ENCODE results near the gene CDH20.

Gene CDH20

DNA sequence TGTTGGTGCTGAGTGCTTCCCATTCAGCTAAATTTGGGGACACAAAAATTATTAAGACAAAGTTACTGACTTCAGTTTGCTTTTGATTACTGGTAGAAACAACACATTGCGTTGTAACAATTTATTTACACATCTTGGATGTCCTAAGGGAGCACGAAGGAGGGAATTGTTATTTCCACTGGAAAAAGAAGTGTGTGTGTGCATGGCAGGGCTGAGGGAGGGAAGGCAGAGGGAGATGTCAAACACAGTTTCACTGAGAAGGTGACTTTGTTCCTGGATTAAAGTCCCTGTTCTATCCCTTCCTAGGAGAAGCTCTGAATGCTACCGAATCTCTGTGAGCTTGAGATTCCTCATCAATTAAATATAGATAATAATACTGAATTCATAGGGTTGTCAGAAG, 3.8 kb upstream of the CDH20 start:
- DNase-seq (ENCODE audit: low read depth) = no peak
- TF ChIP-seq, protein P1, sequence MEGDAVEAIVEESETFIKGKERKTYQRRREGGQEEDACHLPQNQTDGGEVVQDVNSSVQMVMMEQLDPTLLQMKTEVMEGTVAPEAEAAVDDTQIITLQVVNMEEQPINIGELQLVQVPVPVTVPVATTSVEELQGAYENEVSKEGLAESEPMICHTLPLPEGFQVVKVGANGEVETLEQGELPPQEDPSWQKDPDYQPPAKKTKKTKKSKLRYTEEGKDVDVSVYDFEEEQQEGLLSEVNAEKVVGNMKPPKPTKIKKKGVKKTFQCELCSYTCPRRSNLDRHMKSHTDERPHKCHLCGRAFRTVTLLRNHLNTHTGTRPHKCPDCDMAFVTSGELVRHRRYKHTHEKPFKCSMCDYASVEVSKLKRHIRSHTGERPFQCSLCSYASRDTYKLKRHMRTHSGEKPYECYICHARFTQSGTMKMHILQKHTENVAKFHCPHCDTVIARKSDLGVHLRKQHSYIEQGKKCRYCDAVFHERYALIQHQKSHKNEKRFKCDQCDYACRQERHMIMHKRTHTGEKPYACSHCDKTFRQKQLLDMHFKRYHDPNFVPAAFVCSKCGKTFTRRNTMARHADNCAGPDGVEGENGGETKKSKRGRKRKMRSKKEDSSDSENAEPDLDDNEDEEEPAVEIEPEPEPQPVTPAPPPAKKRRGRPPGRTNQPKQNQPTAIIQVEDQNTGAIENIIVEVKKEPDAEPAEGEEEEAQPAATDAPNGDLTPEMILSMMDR (conservative IDR thresholded peaks at IDR 0.05; ENCODE audit: control insufficient read depth, insufficient read depth, low read depth, low read length) = no peak
- no peak overlapping the region for H3K4me3 ChIP-seq (ENCODE audit: control insufficient read depth, low read depth, low read length)

DNA sequence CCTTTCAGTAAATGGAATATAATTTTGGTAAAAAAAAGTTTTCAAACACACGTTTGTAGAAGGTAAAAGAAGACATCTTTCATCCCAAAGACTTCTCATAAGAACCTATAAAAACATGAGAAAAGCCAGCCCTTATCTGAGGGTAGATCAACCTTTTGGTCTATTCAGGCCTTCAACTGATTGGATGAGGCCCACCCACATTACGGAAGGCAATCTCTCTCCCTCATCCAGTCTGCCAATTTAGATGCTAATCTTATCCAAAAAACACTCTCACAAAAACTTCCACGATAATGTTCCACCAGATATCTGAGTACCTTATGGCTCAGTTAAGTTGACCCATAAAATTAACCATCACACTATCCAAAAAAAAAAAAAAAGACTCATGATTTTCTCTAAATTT, 2.2 kb upstream of the CDH20 start:
- H3K4me3 ChIP-seq (ENCODE audit: control insufficient read depth, low read depth, low read length) = no peak overlapping the region
- TF ChIP-seq, protein P1 (conservative IDR thresholded peaks at IDR 0.05; ENCODE audit: control insufficient read depth, insufficient read depth, low read depth, low read length) = no peak
- DNase-seq (ENCODE audit: low read depth) = no peak

DNA sequence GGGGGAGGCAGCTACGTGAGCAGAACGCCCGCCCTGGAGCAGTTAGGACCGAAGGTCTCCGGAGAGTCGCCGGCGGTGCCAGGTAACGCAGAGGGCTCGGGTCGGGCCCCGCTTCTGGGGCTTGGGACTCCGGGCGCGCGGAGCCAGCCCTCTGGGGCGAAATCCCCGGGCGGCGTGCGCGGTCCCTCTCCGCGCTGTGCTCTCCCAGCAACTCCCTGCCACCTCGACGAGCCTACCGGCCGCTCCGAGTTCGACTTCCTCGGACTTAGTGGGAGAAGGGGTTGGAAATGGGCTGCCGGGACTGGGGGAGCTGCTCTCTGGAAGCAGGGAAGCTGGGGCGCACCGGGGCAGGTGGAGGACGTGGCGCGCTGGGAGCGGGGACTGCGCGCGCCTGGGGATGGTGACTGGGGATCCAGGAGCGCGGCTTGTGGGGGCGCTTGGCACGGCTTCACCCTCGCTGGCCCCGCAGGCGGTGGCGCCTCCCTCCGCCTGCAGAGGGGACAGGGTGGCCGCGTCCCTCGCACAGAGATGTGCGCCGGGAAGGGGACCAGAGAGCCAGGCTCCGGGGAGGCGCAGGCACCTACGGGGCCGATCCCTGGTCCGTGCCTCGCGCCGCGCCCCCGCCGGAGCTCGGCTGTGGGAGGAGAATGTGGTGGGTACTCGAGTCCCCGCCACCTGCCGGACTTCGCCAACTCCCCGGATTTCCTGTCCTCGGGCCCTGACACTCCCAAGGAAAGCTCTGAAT, 688 bp downstream of the CDH20 start:
- TF ChIP-seq, protein P1 (conservative IDR thresholded peaks at IDR 0.05; ENCODE audit: control insufficient read depth, insufficient read depth, low read depth, low read length) = no peak
- peak overlapping the region; percentile 47 for H3K4me3 ChIP-seq (ENCODE audit: control insufficient read depth, low read depth, low read length)
- peak; percentile 10 for DNase-seq (ENCODE audit: low read depth)

DNA sequence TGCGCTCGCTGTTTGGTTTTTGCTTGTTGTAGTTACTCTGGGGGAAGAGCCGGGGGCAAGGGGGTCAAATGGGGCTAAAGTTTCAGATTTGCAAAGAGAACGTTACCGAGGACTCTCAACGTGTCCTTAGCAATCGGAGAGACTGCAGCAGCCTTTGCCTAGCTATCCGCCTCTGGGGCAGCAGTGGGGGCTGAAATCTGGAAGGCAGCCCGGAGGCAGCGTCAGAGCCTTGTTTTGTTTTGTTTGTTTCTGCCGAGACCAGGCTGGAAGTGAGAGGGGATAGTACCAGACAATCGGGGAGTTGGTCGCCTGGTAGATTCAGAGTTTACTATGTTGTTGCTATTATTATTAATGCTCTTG, 1.2 kb downstream of the CDH20 start:
- DNase-seq (ENCODE audit: low read depth) = peak; percentile 22
- peak overlapping the region; percentile 47 for H3K4me3 ChIP-seq (ENCODE audit: control insufficient read depth, low read depth, low read length)

DNA sequence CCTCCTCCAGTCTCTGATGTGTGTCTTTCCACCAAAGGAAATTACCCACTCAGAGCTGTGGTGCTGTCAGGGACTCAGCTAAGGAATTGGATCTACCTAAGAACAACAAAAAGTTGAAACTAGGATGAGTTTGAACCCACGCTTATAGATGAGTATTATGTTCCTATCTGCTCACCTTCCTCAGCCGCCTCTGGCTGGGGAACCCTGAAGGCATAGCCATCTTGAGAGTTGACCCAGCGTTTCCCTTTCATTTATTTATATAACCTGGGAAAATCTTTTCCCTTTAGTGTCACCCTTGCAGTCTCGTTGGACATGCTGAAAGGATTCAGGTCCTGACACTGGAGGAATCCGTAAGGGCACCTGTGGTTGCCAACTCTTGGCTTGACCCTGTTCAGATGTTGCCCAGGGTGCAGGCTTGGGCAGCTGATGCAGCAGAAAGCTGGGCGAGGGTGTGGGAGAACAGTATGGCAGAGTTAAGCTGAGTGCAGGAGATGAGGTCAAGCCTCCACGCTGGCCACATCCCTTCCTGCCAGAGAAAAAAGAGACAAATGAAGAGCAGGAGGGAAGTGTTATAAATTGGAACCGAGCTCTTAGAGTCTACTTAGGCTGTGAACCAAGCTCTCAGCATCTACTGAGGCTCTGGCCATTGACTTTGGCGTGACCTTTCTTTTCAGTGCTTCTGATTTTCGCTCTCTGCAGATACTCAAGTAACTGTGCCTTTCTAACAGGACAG, 1.9 kb downstream of the CDH20 start:
- DNase-seq (ENCODE audit: low read depth) = no peak
- H3K4me3 ChIP-seq (ENCODE audit: control insufficient read depth, low read depth, low read length) = no peak overlapping the region
- TF ChIP-seq, protein P1 (conservative IDR thresholded peaks at IDR 0.05; ENCODE audit: control insufficient read depth, insufficient read depth, low read depth, low read length) = no peak

More for the DNA sequence above, 1.2 kb downstream of the CDH20 start:
- TF ChIP-seq, protein P1 (conservative IDR thresholded peaks at IDR 0.05; ENCODE audit: control insufficient read depth, insufficient read depth, low read depth, low read length) = no peak

DNA sequence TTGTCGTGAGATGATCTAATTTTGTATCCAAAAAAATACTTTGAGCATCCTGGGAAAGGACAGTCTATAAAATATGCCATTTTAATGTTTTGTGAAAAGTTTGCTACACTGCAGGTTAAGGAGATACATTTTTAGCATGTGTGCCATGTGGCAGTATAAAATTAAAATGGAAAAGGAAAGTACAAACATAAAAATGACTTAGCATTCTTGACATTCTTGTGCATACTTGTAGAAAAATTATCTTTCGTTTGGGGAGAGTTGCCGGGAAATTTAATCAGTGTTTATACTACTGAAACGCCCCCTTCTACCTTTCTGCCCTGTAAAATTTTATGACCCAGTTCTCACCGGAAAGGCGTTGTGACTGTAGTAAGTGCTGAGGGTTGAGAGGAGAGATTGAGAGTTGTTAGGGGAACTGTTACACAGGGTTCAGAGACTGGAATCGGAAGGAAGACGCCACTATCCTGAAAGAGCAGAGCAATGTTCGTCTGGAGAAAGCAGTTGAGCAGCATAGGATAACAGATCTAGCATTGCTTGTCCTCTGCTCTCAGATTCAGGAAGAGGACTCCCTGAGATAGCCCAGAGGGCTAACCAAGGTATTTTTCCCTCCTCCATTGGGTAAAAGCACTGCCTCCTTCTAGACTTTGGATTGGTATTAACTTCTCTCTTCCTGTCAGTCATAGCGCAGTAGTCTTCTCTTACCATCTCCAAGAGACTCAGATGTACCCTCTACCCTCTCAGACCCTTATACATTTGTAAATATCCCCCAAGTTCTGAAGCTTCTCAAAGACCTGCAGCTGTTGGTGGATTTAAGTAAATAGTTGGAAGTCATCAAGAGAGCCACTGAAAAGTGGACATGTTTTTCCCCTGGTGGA, 2.7 kb downstream of the CDH20 start:
- no peak overlapping the region for H3K4me3 ChIP-seq (ENCODE audit: control insufficient read depth, low read depth, low read length)
- no peak for DNase-seq (ENCODE audit: low read depth)
- TF ChIP-seq, protein P1 (conservative IDR thresholded peaks at IDR 0.05; ENCODE audit: control insufficient read depth, insufficient read depth, low read depth, low read length) = no peak

Measured in fibroblast of mammary gland (primary cell).